ENCODE results near the gene MYBPH. TPM values are rescaled to one million over a fixed set of nuclear protein-coding genes. Genes with fewer than 3 reads are reported as not detected.

The MYBPH gene
- total and polyA plus RNA-seq, 2 of the 13 experiments (the other 11 are each of a cell fraction or from before 2014, with no cell fraction given) = not detected

DNA sequence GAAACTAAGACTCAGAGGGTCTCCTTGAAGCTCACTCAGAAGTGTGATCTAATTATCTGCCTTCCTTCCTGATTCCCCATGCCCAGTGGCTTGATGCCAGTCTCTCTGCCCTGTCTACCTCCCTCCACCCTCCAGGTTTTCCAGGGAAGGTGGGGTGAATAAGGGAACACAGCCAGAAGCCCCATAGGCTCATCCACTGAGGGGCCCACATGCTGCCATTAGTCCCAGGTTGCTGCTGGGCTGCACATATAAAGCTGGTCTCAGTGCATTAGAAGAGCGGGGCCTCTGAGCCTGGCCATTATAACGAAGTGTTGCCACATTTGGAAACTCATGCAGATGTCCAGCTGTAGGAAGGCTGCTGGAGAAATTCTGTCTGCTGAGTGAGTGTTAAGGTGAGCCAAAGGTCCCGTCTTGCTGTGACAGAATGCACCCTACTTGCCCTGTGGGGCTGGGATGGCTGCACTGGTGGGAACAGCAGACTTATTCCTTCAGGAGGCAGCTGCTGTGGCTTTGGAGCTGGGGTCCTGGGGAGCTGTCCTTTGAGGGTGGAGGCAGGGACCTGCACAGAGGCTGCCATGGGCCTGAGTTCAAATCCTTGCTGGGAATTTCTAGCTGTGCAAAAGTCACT, 45.2 kb downstream of the MYBPH start:
- FAIRE-seq (no peak), ATAC-seq (no peak), DNase-seq (ENCODE audit: low spot score) (no peak)
- Histone ChIP-seq H3K9me3 (ENCODE audit: low read length) (no peaks in the 10 kb centered on the region), H3K9ac (ENCODE audit: insufficient read depth, low read depth, low read length) (no peak overlapping the region), H3K4me1 (ENCODE audit: insufficient read depth, low read length) (peaks cover 23% of the 10 kb centered on the region; the same call in 1 of the 2 replicates), H3K4me2 (ENCODE audit: low read depth, low read length) (no peak overlapping the region), H4K20me1 (ENCODE audit: insufficient read depth, low read length) (no peaks in the 10 kb centered on the region), H3K27ac (ENCODE audit: extremely low read length, insufficient read depth, low read length) (no peak overlapping the region), H2AFZ (ENCODE audit: low read length) (no peak overlapping the region), H3K27me3 (ENCODE audit: control insufficient read depth in 1 of 2, insufficient read depth in 2 of 2, low read length in 2 of 2) (peaks cover 7 to 30% of the 10 kb centered on the region in 2 experiments; a peak in 4 of 5 replicates), H3K4me3 (replicated peaks in 1 of 3; ENCODE audit: insufficient read depth in 1 of 3, low read depth in 2 of 3, low read length in 3 of 3) (no peak overlapping the region), H3K79me2 (ENCODE audit: insufficient read depth, low read length) (no peaks in the 10 kb centered on the region), H3K36me3 (replicated peaks in 1 of 2; ENCODE audit: control insufficient read depth in 1 of 2, insufficient read depth in 2 of 2, low read length in 2 of 2) (no peaks in the 10 kb centered on the region)
- POLR2A ChIA-PET = no interaction called here
- WGBS (ENCODE audit: low lambda C conversion rate) = 33% methylated on average over 3 of the region's 3 CpGs
- BruUV-seq (replicated peaks) = no TSS peak
- CTCF ChIA-PET (ENCODE audit: low intra/inter-chr PET ratio, low total read pairs) = no interaction called here
- intact Hi-C loops (cut with micrococcal nuclease; ENCODE audit: unreplicated experiment) = no loop called here
- TF ChIP-seq PRPF4 (IDR thresholded peaks at IDR 0.05; ENCODE audit: low read depth, low read length, poor library complexity, severe bottlenecking) = no peak
- no peak for TF ChIP-seq ZNF260 (CRISPR knock-in tag; IDR thresholded peaks at IDR 0.05; ENCODE audit: borderline replicate concordance, low read depth)
- no peak for TF ChIP-seq ZNF766 (CRISPR knock-in tag; IDR thresholded peaks at IDR 0.05; ENCODE audit: borderline replicate concordance)
- TF ChIP-seq, protein P1, sequence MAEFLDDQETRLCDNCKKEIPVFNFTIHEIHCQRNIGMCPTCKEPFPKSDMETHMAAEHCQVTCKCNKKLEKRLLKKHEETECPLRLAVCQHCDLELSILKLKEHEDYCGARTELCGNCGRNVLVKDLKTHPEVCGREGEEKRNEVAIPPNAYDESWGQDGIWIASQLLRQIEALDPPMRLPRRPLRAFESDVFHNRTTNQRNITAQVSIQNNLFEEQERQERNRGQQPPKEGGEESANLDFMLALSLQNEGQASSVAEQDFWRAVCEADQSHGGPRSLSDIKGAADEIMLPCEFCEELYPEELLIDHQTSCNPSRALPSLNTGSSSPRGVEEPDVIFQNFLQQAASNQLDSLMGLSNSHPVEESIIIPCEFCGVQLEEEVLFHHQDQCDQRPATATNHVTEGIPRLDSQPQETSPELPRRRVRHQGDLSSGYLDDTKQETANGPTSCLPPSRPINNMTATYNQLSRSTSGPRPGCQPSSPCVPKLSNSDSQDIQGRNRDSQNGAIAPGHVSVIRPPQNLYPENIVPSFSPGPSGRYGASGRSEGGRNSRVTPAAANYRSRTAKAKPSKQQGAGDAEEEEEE (CRISPR knock-in tag; IDR thresholded peaks at IDR 0.05; ENCODE audit: borderline replicate concordance) = no peak
- TF ChIP-seq TBX2 (CRISPR knock-in tag; IDR thresholded peaks at IDR 0.05; ENCODE audit: borderline replicate concordance) = no peak
- TF ChIP-seq, protein P2, sequence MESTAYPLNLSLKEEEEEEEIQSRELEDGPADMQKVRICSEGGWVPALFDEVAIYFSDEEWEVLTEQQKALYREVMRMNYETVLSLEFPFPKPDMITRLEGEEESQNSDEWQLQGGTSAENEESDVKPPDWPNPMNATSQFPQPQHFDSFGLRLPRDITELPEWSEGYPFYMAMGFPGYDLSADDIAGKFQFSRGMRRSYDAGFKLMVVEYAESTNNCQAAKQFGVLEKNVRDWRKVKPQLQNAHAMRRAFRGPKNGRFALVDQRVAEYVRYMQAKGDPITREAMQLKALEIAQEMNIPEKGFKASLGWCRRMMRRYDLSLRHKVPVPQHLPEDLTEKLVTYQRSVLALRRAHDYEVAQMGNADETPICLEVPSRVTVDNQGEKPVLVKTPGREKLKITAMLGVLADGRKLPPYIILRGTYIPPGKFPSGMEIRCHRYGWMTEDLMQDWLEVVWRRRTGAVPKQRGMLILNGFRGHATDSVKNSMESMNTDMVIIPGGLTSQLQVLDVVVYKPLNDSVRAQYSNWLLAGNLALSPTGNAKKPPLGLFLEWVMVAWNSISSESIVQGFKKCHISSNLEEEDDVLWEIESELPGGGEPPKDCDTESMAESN (CRISPR knock-in tag; conservative IDR thresholded peaks at IDR 0.05) = no peak
- no peak for TF ChIP-seq HDAC1 (CRISPR knock-in tag; IDR thresholded peaks at IDR 0.05)
- in situ Hi-C loops (cut with HindIII; ENCODE audit: extremely low pct_ligation_motif_present, low pct_unique_long_range_greater_than_20kb) = no loop called here

Data from HepG2 (cell line).